OCI-LY1 (cell line): ENCODE data around the gene STAC3.

ENCODE experiments used
- H2AFZ ChIP-seq: fragments of 200-600 bp; sonication (generic), shearing (Covaris generic); 2 replicates; pipeline ENCODE4 v1.6.0; 2014; ENCODE audit warnings: antibody characterized with exemption, mild to moderate bottlenecking, low read length
- H3F3A ChIP-seq: fragments of 200-600 bp; sonication (generic), shearing (Covaris generic); 2 replicates; pipeline ENCODE4 v1.6.0; 2014; ENCODE audit warnings: mild to moderate bottlenecking, antibody characterized with exemption, low read length, moderate library complexity; ENCODE audit not compliant: insufficient read depth
- H3K27ac ChIP-seq: fragments of 200-600 bp; sonication (generic); 2 replicates; pipeline ENCODE4 v1.5.1; 2014; ENCODE audit warnings: low read length, mixed run types, mild to moderate bottlenecking, low read depth; ENCODE audit not compliant: poor library complexity, severe bottlenecking
- H3K27me3 ChIP-seq: fragments of 200-600 bp; sonication (generic); 2 replicates; pipeline ENCODE4 v1.6.0; 2014; ENCODE audit warnings: antibody characterized with exemption, mild to moderate bottlenecking, low read length, moderate library complexity; ENCODE audit not compliant: insufficient read depth
- H3K36me3 ChIP-seq: fragments of 200-600 bp; sonication (generic); 2 replicates; pipeline ENCODE4 v1.6.1; 2014; ENCODE audit warnings: mild to moderate bottlenecking, antibody characterized with exemption, low read length, moderate library complexity, mixed read lengths; ENCODE audit not compliant: insufficient read depth
- H3K4me1 ChIP-seq: fragments of 200-600 bp; sonication (generic); 2 replicates; pipeline ENCODE4 v1.5.1; 2014; ENCODE audit warnings: mild to moderate bottlenecking, low read length, moderate library complexity; ENCODE audit not compliant: insufficient read depth, severe bottlenecking
- H3K4me2 ChIP-seq: fragments of 200-600 bp; sonication (generic), shearing (Covaris generic); 2 replicates; pipeline ENCODE4 v1.6.1; 2014; ENCODE audit warnings: low read length
- H3K4me3 ChIP-seq: fragments of 200-600 bp; sonication (generic); 2 replicates; pipeline ENCODE4 v1.5.1; 2014; ENCODE audit warnings: low read length, low read depth, mild to moderate bottlenecking, mixed read lengths; ENCODE audit not compliant: poor library complexity, severe bottlenecking
- H3K79me2 ChIP-seq: fragments of 200-600 bp; shearing (Covaris generic); 2 replicates; pipeline ENCODE4 v1.6.1; 2016; ENCODE audit warnings: mixed run types, low read length, mixed read lengths; ENCODE audit not compliant: insufficient read depth
- H3K9ac ChIP-seq: fragments of 200-600 bp; sonication (generic), shearing (Covaris generic); 2 replicates; pipeline ENCODE4 v1.6.1; 2014; ENCODE audit warnings: mild to moderate bottlenecking, low read length, mixed read lengths
- H3K9me2 ChIP-seq: fragments of 200-600 bp; sonication (generic), shearing (Covaris generic); 2 replicates; pipeline ENCODE4 v1.6.1; 2014; ENCODE audit warnings: low read depth, mild to moderate bottlenecking, low read length, mixed read lengths
- H3K9me3 ChIP-seq: fragments of 200-600 bp; shearing (Covaris generic); 2 replicates; pipeline ENCODE4 v1.6.1; 2014; ENCODE audit warnings: low read length, mixed read lengths
- H4K20me1 ChIP-seq: fragments of 200-600 bp; sonication (generic), shearing (Covaris generic); 2 replicates; pipeline ENCODE4 v1.6.0; 2016; ENCODE audit warnings: mild to moderate bottlenecking, low read length; ENCODE audit not compliant: insufficient read depth
- CTCF ChIP-seq: fragments of 200-600 bp; sonication (generic), shearing (Covaris generic); IDR thresholded peaks from 2 replicates; pipeline ENCODE4 v1.5.1; 2017; ENCODE audit warnings: mild to moderate bottlenecking, antibody characterized with exemption, low read length, moderate library complexity, mixed read lengths
- EZH2 ChIP-seq: fragments of 200-600 bp; sonication (generic), shearing (Covaris generic); IDR thresholded peaks from 2 replicates; pipeline ENCODE4 v1.8.0; 2017; ENCODE audit warnings: borderline replicate concordance, mixed run types, mild to moderate bottlenecking, antibody characterized with exemption, low read length, moderate library complexity, mixed read lengths

STAC3 gene

DNA sequence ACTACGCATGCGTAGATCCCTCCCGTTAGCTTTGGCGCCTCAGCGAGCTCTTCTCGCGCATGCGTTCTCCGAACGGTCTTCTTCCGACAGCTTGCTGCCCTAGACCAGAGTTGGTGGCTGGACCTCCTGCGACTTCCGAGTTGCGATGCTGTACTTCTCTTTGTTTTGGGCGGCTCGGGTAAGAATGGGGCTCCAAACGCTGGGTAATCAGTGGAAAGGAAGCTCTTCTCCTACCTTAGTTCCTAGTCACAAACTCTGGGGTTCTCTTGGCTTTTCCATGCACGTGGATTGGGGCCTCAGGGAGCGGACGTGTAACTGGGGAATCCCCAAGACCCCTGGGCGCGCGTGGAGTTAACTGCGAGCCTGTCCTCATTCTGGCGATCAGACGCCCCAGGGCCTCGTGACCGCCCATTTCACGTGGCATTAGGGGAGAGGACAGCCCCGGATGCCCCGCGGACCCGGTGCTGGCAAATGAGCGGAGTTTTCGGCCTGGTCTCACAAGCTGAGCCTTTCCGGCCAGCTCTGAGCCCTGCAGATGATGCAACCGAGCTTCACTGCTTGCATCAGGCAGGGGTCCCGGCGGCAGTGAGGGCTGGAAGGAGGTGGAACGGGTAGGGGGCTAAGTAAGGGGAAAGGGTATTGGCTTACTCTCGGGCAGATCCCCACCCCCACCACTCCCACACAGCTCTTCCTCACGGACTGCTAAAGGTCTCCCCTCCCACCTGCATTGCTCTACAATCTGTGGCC, 21.2 kb downstream of the STAC3 start, which contains the start of gene SHMT2:
Gene SHMT2, plus strand, starts transcription at position 78 of the 747 bp plus-strand sequence. Its CDS starts 68 bp downstream, at position 146.
- Histone ChIP-seq H3K4me3 (peak within 1 kb of the TSS; percentile 94), H3F3A (peaks cover 11% of the 10 kb centered on the region; the same call in 1 of the 2 replicates), H3K27me3 (no peaks in the 10 kb centered on the region), H3K9me2 (no peaks in the 10 kb centered on the region), H3K9ac (peak within 1 kb of the TSS; percentile 98), H4K20me1 (no peaks in the 10 kb centered on the region), H3K4me1 (peaks cover 87% of the 10 kb centered on the region), H3K27ac (peak within 1 kb of the TSS; percentile 97), H3K79me2 (peaks cover 18% of the 10 kb centered on the region), H3K36me3 (peaks cover 46% of the 10 kb centered on the region), H3K9me3 (no peaks in the 10 kb centered on the region), H3K4me2 (peak within 1 kb of the TSS; percentile 88), H2AFZ (peak within 1 kb of the TSS; percentile 25; the same call in 1 of the 2 replicates)
- no peak for TF ChIP-seq EZH2
- TF ChIP-seq CTCF, result no peak

DNA sequence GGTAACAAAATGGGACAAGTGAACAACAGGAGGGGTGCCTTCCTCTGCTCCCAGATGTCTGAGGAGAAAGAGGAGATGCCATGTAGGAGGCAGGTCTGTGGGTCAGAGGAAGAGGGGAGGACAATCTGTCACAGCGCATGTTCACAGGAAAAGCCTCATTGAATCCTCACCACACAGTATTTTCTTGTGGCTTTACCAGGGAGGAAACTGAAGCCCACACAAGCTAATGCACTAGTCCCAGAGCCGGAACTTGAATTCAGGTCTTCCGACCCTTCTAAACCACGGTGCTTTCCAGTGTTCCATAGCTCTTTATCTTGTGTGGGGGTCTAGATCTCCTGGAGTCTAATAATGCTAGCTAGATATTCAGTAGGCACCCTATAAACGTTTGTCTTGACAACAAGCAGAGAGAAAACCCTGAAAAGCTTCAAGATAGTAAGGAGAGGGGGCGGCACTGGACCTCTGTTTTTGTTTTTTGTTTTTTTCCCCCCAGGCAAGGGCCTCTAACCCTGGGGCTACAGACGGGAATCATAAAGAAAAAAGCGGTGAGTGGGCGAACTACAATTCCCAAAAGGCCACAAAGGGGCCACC, 21.8 kb downstream of the STAC3 start:
- Histone ChIP-seq H3K4me1 (peaks cover 80% of the 10 kb centered on the region), H3K27ac (peak overlapping the region; percentile 97), H3F3A (peaks cover 8% of the 10 kb centered on the region; the same call in 1 of the 2 replicates), H3K27me3 (no peaks in the 10 kb centered on the region), H3K79me2 (peaks cover 18% of the 10 kb centered on the region), H3K4me3 (peak overlapping the region; percentile 94), H3K9me2 (no peaks in the 10 kb centered on the region), H3K4me2 (peak overlapping the region; percentile 88), H3K36me3 (peaks cover 41% of the 10 kb centered on the region), H3K9me3 (no peaks in the 10 kb centered on the region), H4K20me1 (no peaks in the 10 kb centered on the region), H2AFZ (peak overlapping the region; percentile 25; the same call in 1 of the 2 replicates), H3K9ac (peak overlapping the region; percentile 98)
- TF ChIP-seq EZH2, result no peak
- TF ChIP-seq CTCF, result no peak

DNA sequence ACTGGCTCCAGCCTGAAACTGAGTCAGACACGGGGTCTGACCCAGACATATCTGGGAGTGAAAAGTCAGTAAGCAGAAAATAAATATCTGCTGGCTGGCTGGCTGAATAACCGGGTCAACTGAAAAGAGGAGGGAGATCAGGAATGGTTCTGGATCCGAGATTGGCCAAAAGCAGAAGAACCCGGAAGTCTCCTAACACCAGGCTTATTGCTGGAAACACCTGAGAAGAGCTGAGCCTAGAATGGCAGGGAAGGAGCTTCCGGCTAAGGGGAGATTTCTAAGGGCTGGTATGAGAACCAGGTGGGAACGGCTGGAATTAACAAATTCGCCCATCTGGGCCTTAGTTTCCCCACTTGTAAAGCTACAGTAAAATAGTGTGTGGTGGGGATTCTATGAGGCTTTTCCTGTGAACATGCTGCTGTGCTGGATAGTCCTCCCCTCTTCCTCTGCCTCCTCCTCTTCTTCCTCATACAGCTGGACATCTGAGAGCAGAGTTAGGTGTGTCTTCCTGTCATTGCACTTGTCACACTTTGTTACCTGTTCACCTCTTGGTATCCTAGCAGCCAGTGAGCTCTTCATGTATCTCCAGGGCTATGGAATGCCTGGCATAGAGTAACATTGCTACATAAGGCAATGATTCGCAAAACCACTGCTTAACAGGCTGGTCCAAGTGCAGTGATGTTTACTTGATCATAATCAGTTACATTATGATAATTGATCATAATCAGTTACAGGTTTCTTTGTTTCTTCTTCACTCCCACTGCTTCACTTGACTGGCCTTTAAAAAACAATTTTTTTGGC, 23.5 kb downstream of the STAC3 start:
- Histone ChIP-seq H4K20me1 (no peaks in the 10 kb centered on the region), H3K4me2 (peak overlapping the region; percentile 68), H3K4me3 (peak overlapping the region; percentile 40), H3K9me2 (no peaks in the 10 kb centered on the region), H3K9ac (peak overlapping the region; percentile 57), H2AFZ (no peak overlapping the region), H3K27me3 (no peaks in the 10 kb centered on the region), H3K4me1 (peaks cover 75% of the 10 kb centered on the region), H3F3A (peaks cover 7% of the 10 kb centered on the region; the same call in 1 of the 2 replicates), H3K27ac (peak overlapping the region; percentile 94), H3K9me3 (no peaks in the 10 kb centered on the region), H3K36me3 (peaks cover 25% of the 10 kb centered on the region), H3K79me2 (peaks cover 18% of the 10 kb centered on the region)
- TF ChIP-seq EZH2 (no peak), CTCF (no peak)
